Ectodermal cell (in vitro differentiated cells): ENCODE measurements around the gene ANO6.

ENCODE experiments used
- H3K27ac ChIP-seq: 2 replicates; pipeline ENCODE4 v1.7.0; 2013; ENCODE audit warnings: mild to moderate bottlenecking, low read depth, low read length; ENCODE audit not compliant: insufficient read depth, poor library complexity, severe bottlenecking
- H3K27me3 ChIP-seq: 2 replicates; pipeline ENCODE4 v1.7.0; 2013; ENCODE audit warnings: mild to moderate bottlenecking, low read length; ENCODE audit not compliant: insufficient read depth, control insufficient read depth, poor library complexity, severe bottlenecking
- H3K36me3 ChIP-seq: one replicate; pipeline ENCODE4 v1.7.0; 2013; ENCODE audit warnings: low read length; ENCODE audit not compliant: control insufficient read depth, insufficient read depth
- H3K4me1 ChIP-seq: one replicate; pipeline ENCODE4 v1.7.0; 2013; ENCODE audit warnings: low read length; ENCODE audit not compliant: control insufficient read depth, insufficient read depth
- H3K4me3 ChIP-seq: 2 replicates; pipeline ENCODE4 v1.7.0; 2013; ENCODE audit warnings: low read depth, low read length, control low read depth; ENCODE audit not compliant: insufficient read depth
- H3K9me3 ChIP-seq: 2 replicates; pipeline ENCODE4 v1.7.0; 2013; ENCODE audit warnings: mild to moderate bottlenecking, low read length, moderate library complexity; ENCODE audit not compliant: control insufficient read depth
- WGBS, 2 experiments: methylation state at CpG; one replicate each; pipeline ENCODE4 v1.1.7; 2013; ENCODE audit warnings: missing lambda C conversion rate in 2 of 2; 5-methylcytosine and 5-hydroxymethylcytosine counted together

Gene ANO6

GRCh38 chr12:45327823-45328383 lies 112.0 kb downstream of the ANO6 start:
- Histone ChIP-seq H3K4me1 (no peaks in the 10 kb centered on the region), H3K36me3 (no peaks in the 10 kb centered on the region), H3K27ac (no peak overlapping the region), H3K27me3 (no peaks in the 10 kb centered on the region), H3K9me3 (no peaks in the 10 kb centered on the region), H3K4me3 (no peak overlapping the region)
- 92 to 94% methylated on average over 2 of the region's 2 CpGs for WGBS, 2 experiments

- Histone ChIP-seq H3K4me1 (no peaks in the 10 kb centered on the region), H3K36me3 (no peaks in the 10 kb centered on the region), H3K27me3 (no peaks in the 10 kb centered on the region), H3K9me3 (no peaks in the 10 kb centered on the region), H3K4me3 (no peak overlapping the region), H3K27ac (no peak overlapping the region)
- 88 to 100% methylated on average over 1 of the region's 1 CpG for WGBS, 2 experiments
Observed at GRCh38 chr12:45329238-45329637, 113.3 kb downstream of the ANO6 start.

- Histone ChIP-seq H3K27ac (no peak overlapping the region), H3K27me3 (no peaks in the 10 kb centered on the region), H3K4me3 (no peak overlapping the region), H3K36me3 (no peaks in the 10 kb centered on the region), H3K9me3 (no peaks in the 10 kb centered on the region), H3K4me1 (no peaks in the 10 kb centered on the region)
- 87 to 100% methylated on average over 1 of the region's 1 CpG for WGBS, 2 experiments
Observed at GRCh38 chr12:45329702-45330101, 113.8 kb downstream of the ANO6 start.

- Histone ChIP-seq H3K36me3 (no peaks in the 10 kb centered on the region), H3K9me3 (no peaks in the 10 kb centered on the region), H3K4me1 (no peaks in the 10 kb centered on the region), H3K4me3 (no peak overlapping the region), H3K27ac (no peak overlapping the region), H3K27me3 (no peaks in the 10 kb centered on the region)
- 87 to 93% methylated on average over 2 of the region's 2 CpGs for WGBS, 2 experiments
Observed at GRCh38 chr12:45331552-45331951, 115.7 kb downstream of the ANO6 start.

GRCh38 chr12:45334396-45334795 lies 118.5 kb downstream of the ANO6 start:
- Histone ChIP-seq H3K36me3 (no peaks in the 10 kb centered on the region), H3K27me3 (no peaks in the 10 kb centered on the region), H3K4me3 (no peak overlapping the region), H3K9me3 (no peaks in the 10 kb centered on the region), H3K4me1 (no peaks in the 10 kb centered on the region), H3K27ac (no peak overlapping the region)
- no CpG with 5 or more reads among the region's 1 CpG for WGBS, 2 experiments

GRCh38 chr12:45336331-45336730 lies 120.4 kb downstream of the ANO6 start:
- Histone ChIP-seq H3K4me3 (no peak overlapping the region), H3K9me3 (no peaks in the 10 kb centered on the region), H3K4me1 (no peaks in the 10 kb centered on the region), H3K27ac (no peak overlapping the region), H3K27me3 (no peaks in the 10 kb centered on the region), H3K36me3 (no peaks in the 10 kb centered on the region)
- WGBS, 2 experiments: no CpG with 5 or more reads among the region's 2 CpGs

GRCh38 chr12:45336762-45337596 lies 121.1 kb downstream of the ANO6 start:
- no peaks in the 10 kb centered on the region for H3K36me3 ChIP-seq
- H3K27me3 ChIP-seq: no peaks in the 10 kb centered on the region
- no peak overlapping the region for H3K27ac ChIP-seq
- H3K4me3 ChIP-seq: no peak overlapping the region
- H3K9me3 ChIP-seq: no peaks in the 10 kb centered on the region
- WGBS, 2 experiments: 95 to 100% methylated on average over 3 of the region's 3 CpGs
- no peaks in the 10 kb centered on the region for H3K4me1 ChIP-seq

- no peaks in the 10 kb centered on the region for H3K9me3 ChIP-seq
- H3K4me3 ChIP-seq: no peak overlapping the region
- H3K27ac ChIP-seq: no peak overlapping the region
- H3K4me1 ChIP-seq: no peaks in the 10 kb centered on the region
- no peaks in the 10 kb centered on the region for H3K36me3 ChIP-seq
- no peaks in the 10 kb centered on the region for H3K27me3 ChIP-seq
Observed at GRCh38 chr12:45337835-45338234, 121.9 kb downstream of the ANO6 start.

GRCh38 chr12:45338272-45338671 lies 122.4 kb downstream of the ANO6 start:
- Histone ChIP-seq H3K27ac (no peak overlapping the region), H3K4me1 (no peaks in the 10 kb centered on the region), H3K4me3 (no peak overlapping the region), H3K9me3 (no peaks in the 10 kb centered on the region), H3K36me3 (no peaks in the 10 kb centered on the region), H3K27me3 (no peaks in the 10 kb centered on the region)
- WGBS, 2 experiments: 88 to 92% methylated on average over 1 of the region's 1 CpG

- Histone ChIP-seq H3K27me3 (no peaks in the 10 kb centered on the region), H3K36me3 (no peaks in the 10 kb centered on the region), H3K27ac (no peak overlapping the region), H3K4me1 (no peaks in the 10 kb centered on the region), H3K4me3 (no peak overlapping the region), H3K9me3 (no peaks in the 10 kb centered on the region)
Observed at GRCh38 chr12:45339035-45339434, 123.1 kb downstream of the ANO6 start.
